Breast epithelium (tissue), 4 donors: Measurements from ENCODE around the gene ERVW-1. TPM values are rescaled to one million over a fixed set of nuclear protein-coding genes. Genes with fewer than 3 reads are reported as not detected.
"Not testable (repeated sequence)": the region's sequence is repeated elsewhere in the genome, so short reads cannot be mapped to it uniquely, and the experiment has no call there.

Source experiments
- DNase-seq, 2 donors: peaks; one replicate each; pipeline ENCODE4 v3.0.0-alpha.2; 2019; ENCODE audit warnings: low spot score in 2 of 2
- H3K27ac ChIP-seq, 2 donors: fragments of 200-600 bp; sonication (generic) in 1 of 2; one replicate each; pipeline ENCODE4 v1.5.1; 2016 to 2019; ENCODE audit warnings: mild to moderate bottlenecking in 1 of 2
- H3K27me3 ChIP-seq, 2 donors: fragments of 200-600 bp; sonication (generic) in 1 of 2; one replicate each; pipeline versions ENCODE4 v1.5.1 to v1.6.0; 2017 to 2019; ENCODE audit warnings: control low read depth in 1 of 2, mild to moderate bottlenecking in 1 of 2
- H3K36me3 ChIP-seq: fragments of 200-600 bp; one replicate; pipeline ENCODE4 v1.5.1; 2019
- H3K4me1 ChIP-seq, 2 donors: fragments of 200-600 bp; sonication (generic); one replicate each; pipeline ENCODE4 v1.5.1; 2016 to 2019; ENCODE audit warnings: control low read depth in 1 of 2
- H3K4me3 ChIP-seq, 3 donors: fragments of 200-600 bp; sonication (generic); 1 replicate in 2 of 3; 2 replicates in 1 of 3; pipeline ENCODE4 v1.5.1; 2016 to 2019; ENCODE audit warnings: mild to moderate bottlenecking in 3 of 3, moderate library complexity in 2 of 3
- H3K9me3 ChIP-seq, 2 donors: fragments of 200-600 bp; sonication (generic) in 1 of 2; one replicate each; pipeline ENCODE4 v1.5.1; 2016 to 2019; ENCODE audit warnings: control low read depth in 1 of 2
- POLR2A ChIP-seq: fragments of 450-650 bp; IDR thresholded peaks from one replicate; pipeline ENCODE4 v1.6.1; 2016; ENCODE audit warnings: antibody characterized with exemption, mild to moderate bottlenecking, moderate library complexity
- POLR2AphosphoS5 ChIP-seq, 3 donors: sonication (generic); formaldehyde crosslinking; IDR thresholded peaks; one replicate each; pipeline ENCODE4 v1.6.1; 2017; ENCODE audit warnings: antibody characterized with exemption in 3 of 3
- intact Hi-C: fragments of 100-400 bp; cut with DNase I; formaldehyde crosslinking; loops from one replicate; pipeline ENCODE4 v1.15.1; 2023; ENCODE audit warnings: low total_unique reads
- total RNA-seq, 3 donors: library from RNA; depleted of rRNA; stranded (reverse); fragments of >200 nt; gene quantifications; one replicate each; pipeline ENCODE4 v1.1.0, GENCODE V29; 2016
- TF ChIP-seq, protein P1 (sequence below), 3 donors: fragments of 450-650 bp; IDR thresholded peaks; one replicate each; pipeline ENCODE4 v1.5.1; 2016 to 2017; ENCODE audit warnings: antibody characterized with exemption in 3 of 3, mild to moderate bottlenecking in 3 of 3, moderate library complexity in 3 of 3

The ERVW-1 gene
- total RNA-seq, 3 donors from 2014 or later = not detected

DNA sequence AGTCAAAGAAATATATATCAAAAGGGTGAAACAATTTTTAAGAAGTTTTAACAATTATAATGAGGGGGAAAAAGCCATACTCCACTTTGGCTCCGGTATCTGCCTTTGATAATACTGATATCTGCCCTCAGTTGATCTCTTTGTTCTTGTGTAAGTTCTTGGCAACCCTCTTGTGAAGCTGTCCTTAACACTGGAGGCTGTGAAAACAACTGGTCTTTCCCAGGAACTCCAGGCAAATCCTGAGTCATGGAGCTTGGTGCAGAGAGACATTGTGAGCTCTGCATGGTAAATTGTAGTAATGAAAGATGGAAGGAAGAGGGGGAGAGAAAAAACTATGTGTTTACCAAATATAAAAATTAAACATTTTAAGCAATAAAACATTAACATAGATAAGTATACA lies 11.9 kb upstream of the ERVW-1 start:
- no peak overlapping the region for H3K4me3 ChIP-seq
- no peaks in the 10 kb centered on the region for H3K4me1 ChIP-seq
- TF ChIP-seq, protein P1, sequence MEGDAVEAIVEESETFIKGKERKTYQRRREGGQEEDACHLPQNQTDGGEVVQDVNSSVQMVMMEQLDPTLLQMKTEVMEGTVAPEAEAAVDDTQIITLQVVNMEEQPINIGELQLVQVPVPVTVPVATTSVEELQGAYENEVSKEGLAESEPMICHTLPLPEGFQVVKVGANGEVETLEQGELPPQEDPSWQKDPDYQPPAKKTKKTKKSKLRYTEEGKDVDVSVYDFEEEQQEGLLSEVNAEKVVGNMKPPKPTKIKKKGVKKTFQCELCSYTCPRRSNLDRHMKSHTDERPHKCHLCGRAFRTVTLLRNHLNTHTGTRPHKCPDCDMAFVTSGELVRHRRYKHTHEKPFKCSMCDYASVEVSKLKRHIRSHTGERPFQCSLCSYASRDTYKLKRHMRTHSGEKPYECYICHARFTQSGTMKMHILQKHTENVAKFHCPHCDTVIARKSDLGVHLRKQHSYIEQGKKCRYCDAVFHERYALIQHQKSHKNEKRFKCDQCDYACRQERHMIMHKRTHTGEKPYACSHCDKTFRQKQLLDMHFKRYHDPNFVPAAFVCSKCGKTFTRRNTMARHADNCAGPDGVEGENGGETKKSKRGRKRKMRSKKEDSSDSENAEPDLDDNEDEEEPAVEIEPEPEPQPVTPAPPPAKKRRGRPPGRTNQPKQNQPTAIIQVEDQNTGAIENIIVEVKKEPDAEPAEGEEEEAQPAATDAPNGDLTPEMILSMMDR (IDR thresholded peaks at IDR 0.05) = no peak
- TF ChIP-seq POLR2A (no peak), POLR2AphosphoS5 (IDR thresholded peaks at IDR 0.05) (no peak)
- DNase-seq = no peak
- intact Hi-C loops = no loop called here
- H3K9me3 ChIP-seq = no peaks in the 10 kb centered on the region
- no peak overlapping the region for H3K27ac ChIP-seq
- no peaks in the 10 kb centered on the region for H3K27me3 ChIP-seq
- peaks cover 14% of the 10 kb centered on the region for H3K36me3 ChIP-seq

DNA sequence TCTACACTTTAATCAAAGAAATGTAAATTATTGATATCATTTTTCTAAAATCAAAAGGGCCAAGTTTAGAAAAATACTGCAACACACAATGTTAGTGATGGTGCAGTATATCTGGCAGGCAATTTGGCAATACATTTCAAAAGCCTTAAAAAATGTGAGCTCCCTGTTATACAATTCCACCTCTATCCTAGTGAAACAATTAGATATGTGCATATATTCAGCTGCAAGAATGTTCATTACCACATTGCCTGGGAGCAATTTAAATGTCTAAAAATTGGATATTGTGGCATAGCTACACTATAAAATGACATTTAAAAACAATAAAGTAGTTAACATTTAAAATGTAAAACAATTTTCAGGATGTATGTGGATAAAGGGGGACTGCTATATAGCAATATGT lies 10.1 kb upstream of the ERVW-1 start:
- Histone ChIP-seq H3K27me3 (no peaks in the 10 kb centered on the region), H3K4me1 (no peaks in the 10 kb centered on the region), H3K9me3 (no peaks in the 10 kb centered on the region), H3K36me3 (peaks cover 14% of the 10 kb centered on the region), H3K27ac (no peak overlapping the region), H3K4me3 (no peak overlapping the region)
- no peak for TF ChIP-seq POLR2A
- TF ChIP-seq POLR2AphosphoS5 (IDR thresholded peaks at IDR 0.05) = no peak
- TF ChIP-seq, protein P1 (IDR thresholded peaks at IDR 0.05) = no peak
- DNase-seq = no peak
- intact Hi-C loops = no loop called here

DNA sequence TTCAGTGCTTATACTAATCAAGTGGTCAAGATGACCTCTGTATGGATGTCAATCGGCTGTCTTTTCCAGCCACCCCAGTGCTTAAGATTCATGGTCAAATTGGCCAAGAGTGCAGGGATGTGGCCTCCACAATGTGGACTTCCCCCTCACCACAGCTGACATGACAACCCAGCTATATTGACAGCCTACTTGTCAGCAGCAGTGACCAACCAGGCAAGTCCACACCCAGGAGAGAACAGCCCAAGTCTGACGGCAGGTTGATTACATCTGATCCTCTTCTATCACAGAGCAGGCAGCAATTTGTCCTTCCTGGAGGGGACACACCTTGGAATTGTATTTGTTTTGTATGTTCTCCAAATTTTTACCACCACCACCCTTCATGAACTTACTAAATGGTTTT lies 8.2 kb upstream of the ERVW-1 start:
- H3K4me1 ChIP-seq = no peaks in the 10 kb centered on the region
- no peaks in the 10 kb centered on the region for H3K27me3 ChIP-seq
- H3K36me3 ChIP-seq = peaks cover 8% of the 10 kb centered on the region
- TF ChIP-seq POLR2A = no peak
- TF ChIP-seq, protein P1 (IDR thresholded peaks at IDR 0.05) = no peak
- no peak for TF ChIP-seq POLR2AphosphoS5 (IDR thresholded peaks at IDR 0.05)
- DNase-seq = no peak
- intact Hi-C loops = no loop called here
- H3K27ac ChIP-seq = no peak overlapping the region
- no peaks in the 10 kb centered on the region for H3K9me3 ChIP-seq
- H3K4me3 ChIP-seq = no peak overlapping the region

DNA sequence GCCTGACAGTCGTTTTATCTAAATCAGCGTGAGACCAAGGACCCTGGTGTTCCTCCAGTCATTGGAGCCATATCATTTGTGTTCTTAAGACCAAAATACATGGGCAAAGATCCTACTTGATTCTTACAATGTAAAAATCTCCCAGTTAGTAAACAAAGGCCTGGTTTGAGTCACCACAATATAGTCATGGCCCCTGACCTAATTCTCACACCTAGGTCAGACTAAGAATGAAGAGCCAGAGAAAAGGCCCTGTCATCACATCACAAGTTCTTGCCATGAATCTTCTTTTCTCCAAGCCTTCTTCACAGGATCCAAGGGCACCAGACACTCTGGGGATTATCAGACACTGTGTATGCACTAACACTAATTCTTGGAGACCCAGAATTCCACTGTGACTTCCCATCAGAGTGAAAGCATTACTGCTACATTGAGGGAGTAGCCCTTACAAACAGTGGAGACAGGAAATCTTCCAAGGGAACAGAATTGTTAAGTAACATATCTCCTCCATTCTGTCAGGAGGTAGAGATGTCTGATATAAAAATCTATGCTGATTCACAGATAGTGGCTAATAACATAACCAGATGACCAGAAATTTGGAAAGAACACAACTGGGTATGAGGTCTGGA lies 7.6 kb upstream of the ERVW-1 start:
- intact Hi-C loops = no loop called here
- H3K9me3 ChIP-seq = no peaks in the 10 kb centered on the region
- no peak overlapping the region for H3K4me3 ChIP-seq
- H3K27me3 ChIP-seq = no peaks in the 10 kb centered on the region
- no peak for DNase-seq
- no peak overlapping the region for H3K27ac ChIP-seq
- H3K36me3 ChIP-seq = peaks cover 8% of the 10 kb centered on the region
- no peaks in the 10 kb centered on the region for H3K4me1 ChIP-seq
- TF ChIP-seq POLR2AphosphoS5 (IDR thresholded peaks at IDR 0.05) (no peak), POLR2A (no peak)
- TF ChIP-seq, protein P1 (IDR thresholded peaks at IDR 0.05) = no peak

DNA sequence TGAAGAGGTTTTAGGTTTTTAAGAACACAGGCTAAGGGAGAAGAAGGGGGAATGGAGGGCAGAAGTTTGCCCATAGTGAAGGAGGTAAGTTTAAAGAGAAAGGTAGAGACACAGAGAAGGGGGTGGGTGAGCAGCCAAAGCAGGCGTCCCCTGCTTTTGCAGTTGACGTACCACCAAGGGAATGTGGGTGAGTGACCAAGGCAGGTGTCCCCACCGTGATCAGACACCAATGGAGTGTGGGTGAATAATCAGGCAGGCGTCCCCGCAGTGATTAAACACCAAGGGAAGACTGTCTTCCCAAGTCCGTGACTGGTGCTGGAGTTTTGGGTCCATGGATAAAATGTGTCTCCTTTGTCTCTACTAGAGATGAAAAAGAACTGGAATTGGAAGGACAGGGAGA lies 6.5 kb upstream of the ERVW-1 start:
- H3K27ac ChIP-seq, H3K36me3 ChIP-seq, H3K4me3 ChIP-seq, H3K9me3 ChIP-seq, intact Hi-C loops, H3K4me1 ChIP-seq, DNase-seq, H3K27me3 ChIP-seq: not testable (repeated sequence)

DNA sequence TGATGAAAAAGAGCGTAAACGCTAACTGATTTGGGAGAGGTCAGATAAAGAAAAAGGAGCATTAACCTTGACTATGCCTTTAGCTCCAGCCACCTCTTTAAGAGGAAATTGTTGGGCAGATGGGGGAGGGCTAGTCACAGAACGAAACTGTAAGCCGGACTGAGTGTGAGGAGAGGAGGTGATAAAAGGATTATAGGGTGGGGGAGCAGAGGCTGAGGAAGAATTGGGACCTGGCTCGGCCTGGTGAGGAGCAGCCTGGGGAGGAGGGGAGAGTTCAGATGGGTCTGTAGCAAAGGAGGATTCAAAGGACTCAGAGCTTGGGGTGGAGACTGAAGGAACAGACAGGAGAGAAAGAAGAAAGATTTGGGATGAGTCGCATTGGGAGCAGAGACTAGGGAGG lies 5.9 kb upstream of the ERVW-1 start:
- H3K4me3 ChIP-seq, intact Hi-C loops, H3K9me3 ChIP-seq, H3K4me1 ChIP-seq, H3K36me3 ChIP-seq, H3K27ac ChIP-seq, DNase-seq, H3K27me3 ChIP-seq: not testable (repeated sequence)

DNA sequence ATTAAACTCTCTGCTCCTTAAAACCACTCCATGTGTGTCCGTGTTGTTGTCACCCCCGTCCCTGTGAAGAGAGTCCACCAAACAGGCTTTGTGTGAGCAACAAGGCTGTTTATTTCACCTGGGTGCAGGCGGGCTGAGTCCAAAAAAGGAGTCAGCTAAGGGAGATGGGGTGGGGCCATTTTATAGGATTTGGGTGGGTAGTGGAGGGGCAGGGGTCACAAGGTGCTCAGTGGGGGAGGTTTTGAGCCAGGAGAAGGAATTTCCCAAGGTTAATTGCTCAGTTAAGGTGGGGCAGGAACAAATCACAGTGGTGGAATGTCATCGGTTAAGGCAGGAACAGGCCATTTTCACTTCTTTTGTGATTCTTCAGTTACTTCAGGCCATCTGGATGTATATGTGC lies 1.4 kb upstream of the ERVW-1 start:
- H3K4me1 ChIP-seq, DNase-seq, H3K27me3 ChIP-seq, H3K27ac ChIP-seq, H3K4me3 ChIP-seq, H3K36me3 ChIP-seq, H3K9me3 ChIP-seq, intact Hi-C loops: not testable (repeated sequence)
